Smooth muscle cell (in vitro differentiated cells): ENCODE measurements around the gene MEOX1. TPM values are rescaled to one million over a fixed set of nuclear protein-coding genes. Genes with fewer than 3 reads are reported as not detected.
"Not testable (repeated sequence)": the region's sequence is repeated elsewhere in the genome, so short reads cannot be mapped to it uniquely, and the experiment has no call there.

Source experiments
- DNase-seq: peaks from one replicate; lab custom pipeline; 2025; ENCODE audit not compliant: unreplicated experiment; lab: John Stamatoyannopoulos, UW
- H2AFZ ChIP-seq: fragments of 200-600 bp; sonication (generic); 2 replicates; pipeline ENCODE4 v1.6.0; 2016; ENCODE audit warnings: antibody characterized with exemption, low read depth, mild to moderate bottlenecking
- H3F3A ChIP-seq: fragments of 200-600 bp; sonication (generic); 2 replicates; pipeline ENCODE4 v1.6.0; 2017; ENCODE audit warnings: antibody characterized with exemption, low read depth
- H3K27ac ChIP-seq: fragments of 200-600 bp; sonication (generic); 2 replicates; pipeline ENCODE4 v1.5.1; 2016; ENCODE audit warnings: low read depth, mild to moderate bottlenecking
- H3K27me3 ChIP-seq: fragments of 200-600 bp; sonication (generic); 2 replicates; pipeline ENCODE4 v1.6.1; 2016; ENCODE audit warnings: low read depth, mild to moderate bottlenecking
- H3K36me3 ChIP-seq: fragments of 200-600 bp; sonication (generic); 2 replicates; pipeline ENCODE4 v1.5.1; 2016; ENCODE audit warnings: low read depth
- H3K4me1 ChIP-seq: fragments of 200-600 bp; sonication (generic); 2 replicates; pipeline ENCODE4 v1.5.1; 2016; ENCODE audit warnings: low read depth
- H3K4me2 ChIP-seq: fragments of 200-600 bp; sonication (generic); 2 replicates; pipeline ENCODE4 v1.6.0; 2016; ENCODE audit warnings: mild to moderate bottlenecking
- H3K4me3 ChIP-seq: fragments of 200-600 bp; sonication (generic); 2 replicates; pipeline ENCODE4 v1.5.1; 2016; ENCODE audit warnings: mild to moderate bottlenecking
- H3K79me2 ChIP-seq: fragments of 200-600 bp; sonication (generic); 2 replicates; pipeline ENCODE4 v1.6.0; 2016; ENCODE audit warnings: low read depth, mild to moderate bottlenecking
- H3K9ac ChIP-seq: fragments of 200-600 bp; sonication (generic); 2 replicates; pipeline ENCODE4 v1.6.0; 2016; ENCODE audit warnings: low read depth
- H3K9me3 ChIP-seq: fragments of 200-600 bp; sonication (generic); replicated peaks from 2 replicates; pipeline ENCODE4 v1.5.1; 2016; ENCODE audit warnings: low read depth
- H4K20me1 ChIP-seq: fragments of 200-600 bp; sonication (generic); 2 replicates; pipeline ENCODE4 v1.6.0; 2016; ENCODE audit warnings: low read depth
- WGBS: methylation state at CpG from one replicate; pipeline ENCODE4 v1.1.7; 2016; ENCODE audit warnings: low lambda C conversion rate; 5-methylcytosine and 5-hydroxymethylcytosine counted together
- polyA plus RNA-seq: library from polyadenylated mRNA; unstranded; fragments of >200 nt; fragmentation: Nextera tagmentation; extraction: Ambion mirVana; gene quantifications from 2 replicates; pipeline ENCODE4 v1.2.1, GENCODE V29; 2016
- total RNA-seq: library from RNA; depleted of rRNA; stranded (reverse); fragments of >200 nt; gene quantifications from 2 replicates; pipeline ENCODE4 v1.2.3, GENCODE V29; 2014
- TF ChIP-seq, protein P1 (sequence below): fragments of 200-600 bp; sonication (generic); IDR thresholded peaks from 2 replicates; pipeline ENCODE4 v1.5.1; 2017; ENCODE audit warnings: borderline replicate concordance, mild to moderate bottlenecking, antibody characterized with exemption; ENCODE audit not compliant: insufficient read depth, poor library complexity, severe bottlenecking

Gene MEOX1
- total and polyA plus RNA-seq, 2 experiments from 2014 or later, result 0.58 to 1.7 TPM

DNA sequence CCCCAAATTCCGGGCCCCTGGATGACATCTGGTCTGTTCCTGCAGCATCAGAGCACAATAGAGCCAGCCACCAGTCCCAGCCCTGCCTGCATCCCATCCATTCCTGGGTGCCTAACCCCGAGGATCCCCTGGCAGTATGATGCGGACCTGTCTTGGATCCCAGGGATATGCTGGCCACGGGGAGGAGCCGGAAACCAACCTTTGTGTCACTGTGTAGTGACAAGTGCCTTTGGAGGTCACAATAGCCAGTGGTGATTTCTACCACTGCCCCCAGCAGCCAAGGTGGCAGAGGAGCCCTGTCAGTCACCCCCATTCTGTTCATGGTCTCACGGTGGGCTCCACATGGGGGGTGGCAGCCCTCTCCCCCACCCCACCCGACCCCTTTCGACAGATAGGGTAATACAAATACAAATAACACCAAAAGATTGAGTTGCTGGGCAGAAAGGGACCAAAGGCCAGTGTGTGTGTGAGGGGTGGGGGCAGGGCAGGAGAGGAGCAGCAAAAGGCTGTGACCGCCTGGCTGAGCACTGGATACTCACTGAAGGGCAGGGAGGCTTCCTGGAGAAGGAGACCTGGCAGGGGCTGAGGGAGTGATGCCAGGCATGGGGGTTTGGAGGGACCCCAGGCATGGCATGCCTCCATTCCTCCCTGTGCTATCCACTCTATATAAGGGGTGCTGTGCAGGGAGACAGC, 29.0 kb upstream of the MEOX1 start:
- Histone ChIP-seq H3K27ac (no peak overlapping the region), H3F3A (no peaks in the 10 kb centered on the region), H3K79me2 (no peaks in the 10 kb centered on the region), H3K9me3 (no peaks in the 10 kb centered on the region), H3K27me3 (no peaks in the 10 kb centered on the region), H3K4me3 (no peak overlapping the region), H3K36me3 (no peaks in the 10 kb centered on the region), H3K9ac (no peak overlapping the region), H3K4me1 (no peaks in the 10 kb centered on the region), H3K4me2 (no peak overlapping the region), H2AFZ (no peak overlapping the region), H4K20me1 (no peaks in the 10 kb centered on the region)
- no peak for DNase-seq
- TF ChIP-seq, protein P1, sequence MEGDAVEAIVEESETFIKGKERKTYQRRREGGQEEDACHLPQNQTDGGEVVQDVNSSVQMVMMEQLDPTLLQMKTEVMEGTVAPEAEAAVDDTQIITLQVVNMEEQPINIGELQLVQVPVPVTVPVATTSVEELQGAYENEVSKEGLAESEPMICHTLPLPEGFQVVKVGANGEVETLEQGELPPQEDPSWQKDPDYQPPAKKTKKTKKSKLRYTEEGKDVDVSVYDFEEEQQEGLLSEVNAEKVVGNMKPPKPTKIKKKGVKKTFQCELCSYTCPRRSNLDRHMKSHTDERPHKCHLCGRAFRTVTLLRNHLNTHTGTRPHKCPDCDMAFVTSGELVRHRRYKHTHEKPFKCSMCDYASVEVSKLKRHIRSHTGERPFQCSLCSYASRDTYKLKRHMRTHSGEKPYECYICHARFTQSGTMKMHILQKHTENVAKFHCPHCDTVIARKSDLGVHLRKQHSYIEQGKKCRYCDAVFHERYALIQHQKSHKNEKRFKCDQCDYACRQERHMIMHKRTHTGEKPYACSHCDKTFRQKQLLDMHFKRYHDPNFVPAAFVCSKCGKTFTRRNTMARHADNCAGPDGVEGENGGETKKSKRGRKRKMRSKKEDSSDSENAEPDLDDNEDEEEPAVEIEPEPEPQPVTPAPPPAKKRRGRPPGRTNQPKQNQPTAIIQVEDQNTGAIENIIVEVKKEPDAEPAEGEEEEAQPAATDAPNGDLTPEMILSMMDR, result no peak
- WGBS, result 90% methylated on average over 9 of the region's 9 CpGs

DNA sequence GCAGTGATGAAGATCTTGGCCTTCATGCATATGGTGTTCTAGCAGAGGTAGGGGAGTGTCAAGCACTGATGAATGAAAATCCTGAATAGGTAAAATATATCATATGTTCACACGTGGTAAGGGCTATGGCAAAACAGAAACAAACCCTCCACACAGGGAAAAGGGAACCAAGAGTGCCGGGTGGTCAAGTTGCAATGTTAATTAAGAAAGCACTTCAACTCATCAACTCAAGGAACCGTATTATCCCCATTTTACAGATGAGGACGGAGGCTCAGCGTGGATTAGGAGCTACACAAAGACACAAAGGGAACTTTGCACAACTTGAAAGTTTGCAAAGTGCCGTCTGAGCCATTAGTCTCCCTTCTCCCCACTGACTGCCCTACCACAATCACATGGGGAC, 28.1 kb upstream of the MEOX1 start:
- Histone ChIP-seq H3K9ac (no peak overlapping the region), H3K4me1 (no peaks in the 10 kb centered on the region), H3K27me3 (no peaks in the 10 kb centered on the region), H3F3A (no peaks in the 10 kb centered on the region), H4K20me1 (no peaks in the 10 kb centered on the region), H3K36me3 (no peaks in the 10 kb centered on the region), H3K9me3 (no peaks in the 10 kb centered on the region), H3K4me2 (no peak overlapping the region), H3K79me2 (no peaks in the 10 kb centered on the region), H3K4me3 (no peak overlapping the region), H2AFZ (no peak overlapping the region), H3K27ac (no peak overlapping the region)
- DNase-seq, result no peak
- TF ChIP-seq, protein P1, result no peak
- WGBS, result 73% methylated on average over 6 of the region's 6 CpGs

DNA sequence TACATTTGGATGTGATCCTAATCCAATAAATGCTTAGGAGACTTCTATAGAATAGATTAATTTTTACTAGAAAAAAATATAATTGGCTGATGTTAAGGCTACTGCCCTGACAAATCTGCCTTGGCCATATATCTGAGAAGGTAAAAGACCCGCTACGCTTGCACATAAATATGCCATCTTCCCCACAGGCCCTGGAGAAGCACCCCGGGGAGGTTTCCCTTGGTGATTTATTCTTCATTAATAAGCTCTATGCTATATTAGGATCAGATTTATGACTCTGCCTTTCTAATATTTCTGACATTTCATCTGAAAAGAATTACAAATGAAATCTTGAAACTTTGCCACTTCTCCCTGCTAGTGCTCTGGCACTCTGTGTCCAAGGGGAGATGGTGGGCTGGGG, 27.4 kb upstream of the MEOX1 start:
- 98% methylated on average over 3 of the region's 3 CpGs for WGBS
- H4K20me1 ChIP-seq, result no peaks in the 10 kb centered on the region
- no peaks in the 10 kb centered on the region for H3K27me3 ChIP-seq
- H3K4me2 ChIP-seq, result no peak overlapping the region
- no peaks in the 10 kb centered on the region for H3F3A ChIP-seq
- no peak for DNase-seq
- no peaks in the 10 kb centered on the region for H3K4me1 ChIP-seq
- no peaks in the 10 kb centered on the region for H3K36me3 ChIP-seq
- H3K4me3 ChIP-seq, result no peak overlapping the region
- no peak overlapping the region for H3K9ac ChIP-seq
- no peak overlapping the region for H2AFZ ChIP-seq
- H3K27ac ChIP-seq, result no peak overlapping the region
- TF ChIP-seq, protein P1, result no peak
- no peaks in the 10 kb centered on the region for H3K9me3 ChIP-seq
- H3K79me2 ChIP-seq, result no peaks in the 10 kb centered on the region

DNA sequence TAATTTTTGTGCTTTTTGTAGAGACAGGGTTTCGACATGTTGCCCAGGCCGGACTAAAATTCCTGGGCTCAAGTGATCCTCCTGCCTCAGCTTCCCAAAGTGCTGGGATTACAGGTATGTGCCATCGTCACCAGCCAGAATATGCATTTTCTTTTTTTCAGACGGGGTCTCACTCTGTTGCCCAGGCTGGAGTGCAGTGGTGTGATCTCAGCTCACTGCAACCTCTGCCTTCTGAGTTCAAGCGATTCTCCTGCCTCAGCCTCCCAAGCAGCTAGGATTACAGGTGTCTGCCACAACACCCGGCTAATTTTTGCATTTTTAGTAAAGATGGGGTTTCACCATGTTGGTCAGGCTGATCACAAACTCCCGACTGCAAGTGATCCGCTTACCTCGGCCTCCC, 25.2 kb upstream of the MEOX1 start:
- 90% methylated on average over 9 of the region's 9 CpGs for WGBS
- not testable (repeated sequence) for H3K27me3 ChIP-seq

More for the DNA sequence above, 25.2 kb upstream of the MEOX1 start:
- not testable (repeated sequence) for H4K20me1 ChIP-seq, H3K9ac ChIP-seq, DNase-seq, H3K4me2 ChIP-seq, H3K36me3 ChIP-seq, H3K79me2 ChIP-seq, H3F3A ChIP-seq, H3K27ac ChIP-seq, H3K4me1 ChIP-seq, H3K4me3 ChIP-seq, H3K9me3 ChIP-seq, H2AFZ ChIP-seq
